HEK293 (cell line): ENCODE results near the gene LAMB1.

Experiments used
- CTCF ChIA-PET: fragments of 350-600 bp; formaldehyde crosslinking; extraction: SDS; loops from one replicate; lab custom pipeline; 2021; ENCODE audit warnings: antibody characterized with exemption; lab: Yijun Ruan, JAX
- POLR2A ChIA-PET: fragments of 300-600 bp; formaldehyde crosslinking; extraction: SDS; loops from one replicate; lab custom pipeline; 2020; ENCODE audit warnings: antibody characterized with exemption, inconsistent platforms; lab: Yijun Ruan, JAX
- H3K27ac ChIP-seq: fragments of 200-500 bp; sonication (Bioruptor generic); 2 replicates; pipeline ENCODE4 v1.5.1; 2014; ENCODE audit warnings: low read depth, low read length, control low read depth, inconsistent platforms; ENCODE audit errors: extremely low read depth
- H3K36me3 ChIP-seq, 2 experiments: fragments of 200-500 bp in 1 of 2; sonication (Bioruptor generic) in 1 of 2; 1 replicate in 1 of 2; 2 replicates in 1 of 2; pipeline ENCODE4 v1.5.1; 2014 to 2017; ENCODE audit warnings: inconsistent platforms in 2 of 2, low read length in 2 of 2; ENCODE audit not compliant: control insufficient read depth in 2 of 2, insufficient read depth in 1 of 2
- H3K4me1 ChIP-seq: fragments of 200-500 bp; sonication (Bioruptor generic); 2 replicates; pipeline ENCODE4 v1.5.1; 2014; ENCODE audit warnings: mild to moderate bottlenecking, low read length, inconsistent platforms; ENCODE audit not compliant: control insufficient read depth, insufficient read depth
- H3K4me3 ChIP-seq: 2 replicates; pipeline ENCODE4 v1.5.1; 2011; ENCODE audit warnings: low read depth, mild to moderate bottlenecking, control low read depth, low read length, moderate library complexity
- H3K9me3 ChIP-seq: fragments of 200-500 bp; sonication (Bioruptor generic); 2 replicates; pipeline ENCODE4 v1.5.1; 2014; ENCODE audit warnings: low read depth, low read length, inconsistent platforms; ENCODE audit not compliant: control insufficient read depth, insufficient read depth
- BCL11B ChIP-seq: fragments of 450-650 bp; formaldehyde crosslinking; IDR thresholded peaks from 2 replicates; pipeline ENCODE4 v1.5.1; 2016; ENCODE audit warnings: low read depth, missing biosample characterization, missing genetic modification characterization
- GFI1B ChIP-seq: fragments of 450-650 bp; formaldehyde crosslinking; IDR thresholded peaks from 2 replicates; pipeline ENCODE4 v1.5.1; 2016; ENCODE audit warnings: missing biosample characterization, missing genetic modification characterization
- KLF9 ChIP-seq: fragments of 450-650 bp; formaldehyde crosslinking; IDR thresholded peaks from 2 replicates; pipeline ENCODE4 v1.5.1; 2016; ENCODE audit warnings: missing biosample characterization, missing genetic modification characterization, low read depth
- OVOL3 ChIP-seq: fragments of 450-650 bp; formaldehyde crosslinking; IDR thresholded peaks from 2 replicates; pipeline ENCODE4 v1.5.1; 2016; ENCODE audit warnings: missing biosample characterization, missing genetic modification characterization
- SP2 ChIP-seq: fragments of 450-650 bp; formaldehyde crosslinking; IDR thresholded peaks from 2 replicates; pipeline ENCODE4 v1.5.1; 2016; ENCODE audit warnings: missing biosample characterization, missing genetic modification characterization
- SP7 ChIP-seq: fragments of 450-650 bp; formaldehyde crosslinking; IDR thresholded peaks from 2 replicates; pipeline ENCODE4 v1.5.1; 2016; ENCODE audit warnings: missing biosample characterization, missing genetic modification characterization
- YY1 ChIP-seq: fragments of 450-650 bp; formaldehyde crosslinking; IDR thresholded peaks from 2 replicates; pipeline ENCODE4 v1.5.1; 2018; ENCODE audit warnings: missing biosample characterization, missing genetic modification characterization
- ZFP37 ChIP-seq: fragments of 450-650 bp; formaldehyde crosslinking; IDR thresholded peaks from 2 replicates; pipeline ENCODE4 v1.5.1; 2016; ENCODE audit warnings: missing biosample characterization, missing genetic modification characterization
- ZNF112 ChIP-seq: fragments of 450-650 bp; formaldehyde crosslinking; IDR thresholded peaks from 2 replicates; pipeline ENCODE4 v1.5.0; 2017; ENCODE audit warnings: missing biosample characterization, missing genetic modification characterization
- ZNF239 ChIP-seq: fragments of 450-650 bp; formaldehyde crosslinking; IDR thresholded peaks from 2 replicates; pipeline ENCODE4 v1.5.1; 2016; ENCODE audit warnings: missing biosample characterization, missing genetic modification characterization
- ZNF311 ChIP-seq: fragments of 450-650 bp; formaldehyde crosslinking; IDR thresholded peaks from 2 replicates; pipeline ENCODE4 v1.5.1; 2017; ENCODE audit warnings: missing biosample characterization, missing genetic modification characterization, borderline replicate concordance
- ZNF350 ChIP-seq: fragments of 450-650 bp; formaldehyde crosslinking; IDR thresholded peaks from 2 replicates; pipeline ENCODE4 v1.5.0; 2017; ENCODE audit warnings: missing biosample characterization, mild to moderate bottlenecking, missing genetic modification characterization
- ZNF366 ChIP-seq: fragments of 450-650 bp; formaldehyde crosslinking; conservative IDR thresholded peaks from 2 replicates; pipeline ENCODE4 v1.5.1; 2016; ENCODE audit warnings: missing biosample characterization, missing genetic modification characterization
- ZNF510 ChIP-seq: fragments of 450-650 bp; formaldehyde crosslinking; IDR thresholded peaks from 2 replicates; pipeline ENCODE4 v1.5.1; 2018; ENCODE audit warnings: mild to moderate bottlenecking, missing genetic modification characterization, missing biosample characterization; ENCODE audit not compliant: insufficient replicate concordance
- ZNF521 ChIP-seq: fragments of 450-650 bp; formaldehyde crosslinking; IDR thresholded peaks from 2 replicates; pipeline ENCODE4 v1.5.1; 2017; ENCODE audit warnings: missing biosample characterization, mild to moderate bottlenecking, missing genetic modification characterization
- ZNF747 ChIP-seq: fragments of 450-650 bp; formaldehyde crosslinking; IDR thresholded peaks from 2 replicates; pipeline ENCODE4 v1.5.1; 2016; ENCODE audit warnings: missing biosample characterization, missing genetic modification characterization
- ZNF777 ChIP-seq: fragments of 450-650 bp; formaldehyde crosslinking; IDR thresholded peaks from 2 replicates; pipeline ENCODE4 v1.5.1; 2017; ENCODE audit warnings: missing biosample characterization, missing genetic modification characterization, borderline replicate concordance
- ZNF785 ChIP-seq: fragments of 450-650 bp; formaldehyde crosslinking; IDR thresholded peaks from 2 replicates; pipeline ENCODE4 v1.5.1; 2016; ENCODE audit warnings: missing biosample characterization, missing genetic modification characterization
- ZNF792 ChIP-seq: fragments of 450-650 bp; formaldehyde crosslinking; IDR thresholded peaks from 2 replicates; pipeline ENCODE4 v1.5.1; 2016; ENCODE audit warnings: missing biosample characterization, missing genetic modification characterization
- TF ChIP-seq, protein P1 (sequence below): fragments of 450-650 bp; formaldehyde crosslinking; IDR thresholded peaks from 2 replicates; pipeline ENCODE4; 2016; ENCODE audit warnings: missing biosample characterization, missing genetic modification characterization
- TF ChIP-seq, protein P2 (sequence below): fragments of 450-650 bp; formaldehyde crosslinking; IDR thresholded peaks from 2 replicates; pipeline ENCODE4 v1.5.1; 2016; ENCODE audit warnings: missing biosample characterization, missing genetic modification characterization
- TF ChIP-seq, protein P3 (sequence below): fragments of 450-650 bp; formaldehyde crosslinking; IDR thresholded peaks from 2 replicates; pipeline ENCODE4 v1.5.1; 2016; ENCODE audit warnings: missing biosample characterization, missing genetic modification characterization
- TF ChIP-seq, protein P4 (sequence below): IDR thresholded peaks from 2 replicates; pipeline ENCODE4 v1.6.1; 2011; ENCODE audit warnings: mild to moderate bottlenecking, low read depth, low read length, borderline replicate concordance
- TF ChIP-seq, protein P5 (sequence below): fragments of 450-650 bp; formaldehyde crosslinking; IDR thresholded peaks from 2 replicates; pipeline ENCODE4 v1.5.1; 2017; ENCODE audit warnings: missing biosample characterization, missing genetic modification characterization
- TF ChIP-seq, protein P6 (sequence below): fragments of 450-650 bp; formaldehyde crosslinking; conservative IDR thresholded peaks from 2 replicates; pipeline ENCODE4 v1.5.1; 2016; ENCODE audit warnings: low read depth, missing biosample characterization, missing genetic modification characterization
- TF ChIP-seq, protein P7 (sequence below): fragments of 450-650 bp; formaldehyde crosslinking; IDR thresholded peaks from 2 replicates; pipeline ENCODE4 v1.5.1; 2016; ENCODE audit warnings: missing biosample characterization, missing genetic modification characterization

The LAMB1 gene

DNA sequence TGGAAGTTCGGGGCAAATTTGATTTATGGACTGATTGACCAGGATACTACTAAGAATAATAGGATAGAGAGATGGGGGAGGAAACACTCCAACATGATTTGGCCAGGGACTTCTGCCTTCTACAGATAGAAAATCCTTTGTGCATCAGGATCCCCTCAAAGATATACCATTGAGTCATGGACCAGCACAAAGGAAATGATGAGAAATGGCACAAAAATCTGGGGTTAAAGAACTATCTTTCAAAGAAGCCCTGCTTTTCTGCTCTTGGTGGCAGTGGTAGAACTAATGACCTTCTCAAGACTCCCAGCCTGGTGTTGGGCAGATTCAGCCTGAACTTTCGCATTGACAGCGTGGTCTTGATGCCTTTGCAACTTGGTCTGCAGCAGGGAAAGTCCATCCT is 27.6 kb upstream of the LAMB1 start (continued):
- TF ChIP-seq, protein P1, sequence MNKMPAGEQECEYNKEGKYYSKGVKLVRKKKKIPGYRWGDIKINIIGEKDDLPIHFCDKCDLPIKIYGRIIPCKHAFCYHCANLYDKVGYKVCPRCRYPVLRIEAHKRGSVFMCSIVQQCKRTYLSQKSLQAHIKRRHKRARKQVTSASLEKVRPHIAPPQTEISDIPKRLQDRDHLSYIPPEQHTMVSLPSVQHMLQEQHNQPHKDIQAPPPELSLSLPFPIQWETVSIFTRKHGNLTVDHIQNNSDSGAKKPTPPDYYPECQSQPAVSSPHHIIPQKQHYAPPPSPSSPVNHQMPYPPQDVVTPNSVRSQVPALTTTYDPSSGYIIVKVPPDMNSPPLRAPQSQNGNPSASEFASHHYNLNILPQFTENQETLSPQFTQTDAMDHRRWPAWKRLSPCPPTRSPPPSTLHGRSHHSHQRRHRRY (tag by site-specific recombination), result no peak
- no peak for TF ChIP-seq ZNF311 (tag by site-specific recombination)
- TF ChIP-seq SP2, result no peak
- no peak for TF ChIP-seq YY1 (tag by site-specific recombination)
- TF ChIP-seq, protein P2, sequence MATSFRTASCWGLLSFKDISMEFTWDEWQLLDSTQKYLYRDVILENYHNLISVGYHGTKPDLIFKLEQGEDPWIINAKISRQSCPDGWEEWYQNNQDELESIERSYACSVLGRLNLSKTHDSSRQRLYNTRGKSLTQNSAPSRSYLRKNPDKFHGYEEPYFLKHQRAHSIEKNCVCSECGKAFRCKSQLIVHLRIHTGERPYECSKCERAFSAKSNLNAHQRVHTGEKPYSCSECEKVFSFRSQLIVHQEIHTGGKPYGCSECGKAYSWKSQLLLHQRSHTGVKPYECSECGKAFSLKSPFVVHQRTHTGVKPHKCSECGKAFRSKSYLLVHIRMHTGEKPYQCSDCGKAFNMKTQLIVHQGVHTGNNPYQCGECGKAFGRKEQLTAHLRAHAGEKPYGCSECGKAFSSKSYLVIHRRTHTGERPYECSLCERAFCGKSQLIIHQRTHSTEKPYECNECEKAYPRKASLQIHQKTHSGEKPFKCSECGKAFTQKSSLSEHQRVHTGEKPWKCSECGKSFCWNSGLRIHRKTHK (tag by site-specific recombination), result no peak
- TF ChIP-seq, protein P3, sequence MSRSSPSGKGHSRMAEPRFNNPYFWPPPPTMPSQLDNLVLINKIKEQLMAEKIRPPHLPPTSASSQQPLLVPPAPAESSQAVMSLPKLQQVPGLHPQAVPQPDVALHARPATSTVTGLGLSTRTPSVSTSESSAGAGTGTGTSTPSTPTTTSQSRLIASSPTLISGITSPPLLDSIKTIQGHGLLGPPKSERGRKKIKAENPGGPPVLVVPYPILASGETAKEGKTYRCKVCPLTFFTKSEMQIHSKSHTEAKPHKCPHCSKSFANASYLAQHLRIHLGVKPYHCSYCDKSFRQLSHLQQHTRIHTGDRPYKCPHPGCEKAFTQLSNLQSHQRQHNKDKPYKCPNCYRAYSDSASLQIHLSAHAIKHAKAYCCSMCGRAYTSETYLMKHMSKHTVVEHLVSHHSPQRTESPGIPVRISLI (tag by site-specific recombination), result no peak
- no peak for TF ChIP-seq ZNF777 (tag by site-specific recombination)
- no peak for TF ChIP-seq ZNF350 (tag by site-specific recombination)
- no peak for TF ChIP-seq SP7 (tag by site-specific recombination)
- TF ChIP-seq OVOL3 (tag by site-specific recombination), result no peak
- TF ChIP-seq ZNF747, result no peak

DNA sequence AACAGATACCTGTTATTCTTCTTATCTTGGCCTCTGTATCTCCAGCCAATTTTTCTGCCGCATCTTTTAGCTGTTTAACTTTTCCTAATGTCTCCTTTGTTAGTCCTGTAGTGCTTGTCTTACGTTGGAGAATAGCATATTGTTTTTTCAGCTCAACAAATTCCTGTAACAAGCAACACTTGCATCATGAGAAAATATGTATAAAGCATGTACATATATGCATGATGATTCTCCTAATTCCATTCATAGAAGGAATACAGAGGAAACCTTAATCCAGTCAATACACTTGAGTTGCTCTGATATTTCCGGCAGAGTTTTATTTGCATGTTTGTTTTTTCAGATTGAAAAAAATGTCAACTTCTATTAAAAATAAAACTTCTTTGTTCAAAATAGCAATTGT is 26.1 kb upstream of the LAMB1 start:
- ChIA-PET POLR2A (no interaction called here), CTCF (interaction anchor here (0.8 to 1.2 kb wide), 2 partner anchors 12 to 18 kb away, joined by 3 to 5 read pairs; no protein-coding TSS in a partner anchor)
- Histone ChIP-seq H3K9me3 (no peaks in the 10 kb centered on the region), H3K36me3 (no peaks in the 10 kb centered on the region), H3K4me3 (no peak overlapping the region), H3K4me1 (no peaks in the 10 kb centered on the region; the same call in 1 of the 2 replicates), H3K27ac (no peak overlapping the region)
- no peak for TF ChIP-seq ZNF239 (tag by site-specific recombination)
- TF ChIP-seq ZNF366 (tag by site-specific recombination), result no peak
- TF ChIP-seq, protein P4, sequence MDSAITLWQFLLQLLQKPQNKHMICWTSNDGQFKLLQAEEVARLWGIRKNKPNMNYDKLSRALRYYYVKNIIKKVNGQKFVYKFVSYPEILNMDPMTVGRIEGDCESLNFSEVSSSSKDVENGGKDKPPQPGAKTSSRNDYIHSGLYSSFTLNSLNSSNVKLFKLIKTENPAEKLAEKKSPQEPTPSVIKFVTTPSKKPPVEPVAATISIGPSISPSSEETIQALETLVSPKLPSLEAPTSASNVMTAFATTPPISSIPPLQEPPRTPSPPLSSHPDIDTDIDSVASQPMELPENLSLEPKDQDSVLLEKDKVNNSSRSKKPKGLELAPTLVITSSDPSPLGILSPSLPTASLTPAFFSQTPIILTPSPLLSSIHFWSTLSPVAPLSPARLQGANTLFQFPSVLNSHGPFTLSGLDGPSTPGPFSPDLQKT, result no peak
- TF ChIP-seq, protein P5, sequence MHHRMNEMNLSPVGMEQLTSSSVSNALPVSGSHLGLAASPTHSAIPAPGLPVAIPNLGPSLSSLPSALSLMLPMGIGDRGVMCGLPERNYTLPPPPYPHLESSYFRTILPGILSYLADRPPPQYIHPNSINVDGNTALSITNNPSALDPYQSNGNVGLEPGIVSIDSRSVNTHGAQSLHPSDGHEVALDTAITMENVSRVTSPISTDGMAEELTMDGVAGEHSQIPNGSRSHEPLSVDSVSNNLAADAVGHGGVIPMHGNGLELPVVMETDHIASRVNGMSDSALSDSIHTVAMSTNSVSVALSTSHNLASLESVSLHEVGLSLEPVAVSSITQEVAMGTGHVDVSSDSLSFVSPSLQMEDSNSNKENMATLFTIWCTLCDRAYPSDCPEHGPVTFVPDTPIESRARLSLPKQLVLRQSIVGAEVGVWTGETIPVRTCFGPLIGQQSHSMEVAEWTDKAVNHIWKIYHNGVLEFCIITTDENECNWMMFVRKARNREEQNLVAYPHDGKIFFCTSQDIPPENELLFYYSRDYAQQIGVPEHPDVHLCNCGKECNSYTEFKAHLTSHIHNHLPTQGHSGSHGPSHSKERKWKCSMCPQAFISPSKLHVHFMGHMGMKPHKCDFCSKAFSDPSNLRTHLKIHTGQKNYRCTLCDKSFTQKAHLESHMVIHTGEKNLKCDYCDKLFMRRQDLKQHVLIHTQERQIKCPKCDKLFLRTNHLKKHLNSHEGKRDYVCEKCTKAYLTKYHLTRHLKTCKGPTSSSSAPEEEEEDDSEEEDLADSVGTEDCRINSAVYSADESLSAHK (tag by site-specific recombination), result no peak
- no peak for TF ChIP-seq ZNF112 (tag by site-specific recombination)
- no peak for TF ChIP-seq ZNF521 (tag by site-specific recombination)
- TF ChIP-seq ZFP37 (tag by site-specific recombination), result no peak
- TF ChIP-seq OVOL3 (tag by site-specific recombination), result no peak
- TF ChIP-seq ZNF785, result no peak
- no peak for TF ChIP-seq KLF9 (tag by site-specific recombination)
- TF ChIP-seq, protein P6, sequence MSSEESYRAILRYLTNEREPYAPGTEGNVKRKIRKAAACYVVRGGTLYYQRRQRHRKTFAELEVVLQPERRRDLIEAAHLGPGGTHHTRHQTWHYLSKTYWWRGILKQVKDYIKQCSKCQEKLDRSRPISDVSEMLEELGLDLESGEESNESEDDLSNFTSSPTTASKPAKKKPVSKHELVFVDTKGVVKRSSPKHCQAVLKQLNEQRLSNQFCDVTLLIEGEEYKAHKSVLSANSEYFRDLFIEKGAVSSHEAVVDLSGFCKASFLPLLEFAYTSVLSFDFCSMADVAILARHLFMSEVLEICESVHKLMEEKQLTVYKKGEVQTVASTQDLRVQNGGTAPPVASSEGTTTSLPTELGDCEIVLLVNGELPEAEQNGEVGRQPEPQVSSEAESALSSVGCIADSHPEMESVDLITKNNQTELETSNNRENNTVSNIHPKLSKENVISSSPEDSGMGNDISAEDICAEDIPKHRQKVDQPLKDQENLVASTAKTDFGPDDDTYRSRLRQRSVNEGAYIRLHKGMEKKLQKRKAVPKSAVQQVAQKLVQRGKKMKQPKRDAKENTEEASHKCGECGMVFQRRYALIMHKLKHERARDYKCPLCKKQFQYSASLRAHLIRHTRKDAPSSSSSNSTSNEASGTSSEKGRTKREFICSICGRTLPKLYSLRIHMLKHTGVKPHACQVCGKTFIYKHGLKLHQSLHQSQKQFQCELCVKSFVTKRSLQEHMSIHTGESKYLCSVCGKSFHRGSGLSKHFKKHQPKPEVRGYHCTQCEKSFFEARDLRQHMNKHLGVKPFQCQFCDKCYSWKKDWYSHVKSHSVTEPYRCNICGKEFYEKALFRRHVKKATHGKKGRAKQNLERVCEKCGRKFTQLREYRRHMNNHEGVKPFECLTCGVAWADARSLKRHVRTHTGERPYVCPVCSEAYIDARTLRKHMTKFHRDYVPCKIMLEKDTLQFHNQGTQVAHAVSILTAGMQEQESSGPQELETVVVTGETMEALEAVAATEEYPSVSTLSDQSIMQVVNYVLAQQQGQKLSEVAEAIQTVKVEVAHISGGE (tag by site-specific recombination), result no peak
- no peak for TF ChIP-seq ZNF510 (tag by site-specific recombination)
- TF ChIP-seq BCL11B (tag by site-specific recombination), result no peak
- no peak for TF ChIP-seq ZNF792 (tag by site-specific recombination)
- no peak for TF ChIP-seq GFI1B (tag by site-specific recombination)
- TF ChIP-seq, protein P7, sequence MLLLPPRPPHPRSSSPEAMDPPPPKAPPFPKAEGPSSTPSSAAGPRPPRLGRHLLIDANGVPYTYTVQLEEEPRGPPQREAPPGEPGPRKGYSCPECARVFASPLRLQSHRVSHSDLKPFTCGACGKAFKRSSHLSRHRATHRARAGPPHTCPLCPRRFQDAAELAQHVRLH (tag by site-specific recombination), result no peak
